BLaER1 treated with 17β-estradiol and CSF1 and Interleukin-3, amounts not matched to agents 10 nM and 100 nM (cell line): ENCODE results near the gene RBM38.

Experiments used
- H3K27ac ChIP-seq, 11 experiments: shearing (Covaris generic); formaldehyde crosslinking; 2 replicates each; pipeline ENCODE4 v1.8.1; 2022
- H3K27me3 ChIP-seq, 11 experiments: shearing (Covaris generic); formaldehyde crosslinking; 2 replicates each; pipeline ENCODE4 v1.8.1; 2022
- H3K36me3 ChIP-seq, 11 experiments: shearing (Covaris generic); formaldehyde crosslinking; 2 replicates each; pipeline ENCODE4 v1.8.1; 2022
- H3K4me1 ChIP-seq, 10 experiments: shearing (Covaris generic); formaldehyde crosslinking; 2 replicates each; pipeline ENCODE4 v1.8.1; 2022
- H3K4me2 ChIP-seq, 11 experiments: shearing (Covaris generic); formaldehyde crosslinking; 2 replicates each; pipeline ENCODE4 v1.8.1; 2022
- H3K4me3 ChIP-seq, 10 experiments: shearing (Covaris generic); formaldehyde crosslinking; 2 replicates each; pipeline ENCODE4 v1.8.1; 2022
- H3K9ac ChIP-seq, 11 experiments: shearing (Covaris generic); formaldehyde crosslinking; 2 replicates each; pipeline ENCODE4 v1.8.1; 2022
- H3K9me3 ChIP-seq, 11 experiments: shearing (Covaris generic); formaldehyde crosslinking; replicated peaks in 1 of 11; 2 replicates each; pipeline ENCODE4 v1.8.1; 2022
- H4K20me1 ChIP-seq, 11 experiments: shearing (Covaris generic); formaldehyde crosslinking; 2 replicates each; pipeline ENCODE4 v1.8.1; 2022
- Cebpa-rat ChIP-seq, 11 experiments: shearing (Covaris generic); IDR thresholded peaks; 2 replicates each; pipeline ENCODE4 v1.8.1; 2022

The RBM38 gene

DNA sequence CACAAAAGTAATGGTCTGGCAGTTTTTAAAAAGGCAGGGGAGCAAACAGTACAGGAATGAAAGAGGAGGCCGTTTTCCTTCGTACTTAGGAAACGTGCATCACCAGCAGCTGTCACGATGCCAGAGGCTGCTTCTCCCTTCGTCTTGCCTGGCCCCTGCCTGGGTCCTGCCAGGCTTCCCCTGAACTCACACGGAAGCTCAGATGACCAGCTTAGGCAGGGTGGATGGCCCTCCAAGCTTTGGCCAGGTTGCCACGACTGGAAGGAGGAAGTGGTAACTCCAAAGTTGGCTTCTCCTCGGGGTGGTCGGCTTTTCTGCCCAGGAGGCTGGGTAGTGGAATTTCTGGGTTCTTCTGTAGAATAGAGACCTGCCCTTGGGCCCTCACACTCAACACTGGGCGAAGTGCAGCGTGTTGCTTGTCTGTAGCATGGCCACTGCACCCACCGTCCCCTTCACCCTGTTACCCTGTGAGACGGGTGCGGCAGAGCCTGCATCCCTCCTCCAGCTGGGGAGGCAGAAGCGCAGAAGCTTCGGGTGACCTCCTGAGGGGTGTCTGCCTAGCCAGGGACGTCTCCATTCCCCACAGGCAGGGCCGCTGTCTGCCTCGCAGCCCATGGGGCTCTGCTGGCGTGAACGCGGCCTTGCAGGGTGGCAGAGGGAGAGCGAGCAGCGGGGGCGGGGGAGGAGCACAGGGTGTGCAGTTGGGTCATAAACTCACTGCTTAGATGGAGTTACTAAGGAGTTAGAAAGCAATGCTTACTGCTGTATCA, 18.4 kb upstream of the RBM38 start:
- Histone ChIP-seq H3K27me3 (no peaks in the 10 kb centered on the region), H3K9ac (peak overlapping the region in 1 of 11 experiments; percentile 2; a peak in 1 of 22 replicates), H3K4me1 (peaks cover 0 to 56% (median 18%) of the 10 kb centered on the region in 10 experiments; a peak in 14 of 20 replicates), H3K36me3 (peaks cover 0 to 98% (median 0%) of the 10 kb centered on the region in 11 experiments; a peak in 14 of 22 replicates), H3K9me3 (no peaks in the 10 kb centered on the region), H3K4me2 (0 out of 22 replicates have a peak overlapping the region, but pooled peaks of 1 of the 11 experiments have one; percentile 4), H3K4me3 (no peak overlapping the region), H4K20me1 (peaks cover 0 to 65% (median 21%) of the 10 kb centered on the region in 11 experiments; a peak in 14 of 22 replicates), H3K27ac (0 out of 22 replicates have a peak overlapping the region, but pooled peaks of 1 of the 11 experiments have one; percentile 5)
- no peak for TF ChIP-seq Cebpa-rat (IDR thresholded peaks at IDR 0.05)

DNA sequence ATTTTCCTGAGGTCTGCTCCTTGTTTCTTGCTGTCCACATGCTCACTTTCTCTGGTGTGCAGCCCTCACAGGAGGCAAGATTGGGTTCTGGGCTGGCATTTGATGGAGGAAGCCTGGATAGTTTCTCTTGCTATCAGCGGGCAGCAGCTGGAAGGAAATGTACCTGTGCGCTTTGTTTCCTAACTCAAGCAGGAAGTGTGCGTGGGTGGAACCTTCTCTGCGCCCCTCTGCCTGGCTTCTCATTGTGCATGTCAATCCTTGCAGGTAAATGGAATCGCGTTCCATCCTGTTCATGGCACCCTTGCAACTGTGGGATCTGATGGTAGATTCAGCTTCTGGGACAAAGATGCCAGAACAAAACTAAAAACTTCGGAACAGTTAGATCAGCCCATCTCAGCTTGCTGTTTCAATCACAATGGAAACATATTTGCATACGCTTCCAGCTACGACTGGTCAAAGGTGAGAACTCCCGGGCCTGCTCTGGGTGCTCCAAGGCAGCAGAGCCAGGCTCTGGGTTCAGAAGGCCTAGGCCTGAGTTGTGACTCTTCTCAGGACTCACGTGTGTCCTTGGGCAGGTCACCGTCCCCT, 16.8 kb upstream of the RBM38 start:
- H3K36me3 ChIP-seq = peaks cover 0 to 97% (median 0%) of the 10 kb centered on the region in 11 experiments; a peak in 17 of 22 replicates

GRCh38 chr20:57374931-57375651, 16.1 kb upstream of the RBM38 start:
- H3K27ac ChIP-seq = peak overlapping the region in 6 of 11 experiments; percentile 26 to 70 (median 58); a peak in 10 of 22 replicates
- H4K20me1 ChIP-seq = peaks cover 0 to 77% (median 19%) of the 10 kb centered on the region in 11 experiments; a peak in 13 of 22 replicates
- peaks cover 0 to 96% (median 0%) of the 10 kb centered on the region in 11 experiments; a peak in 19 of 22 replicates for H3K36me3 ChIP-seq
- H3K4me2 ChIP-seq = peak overlapping the region in 6 of 11 experiments; percentile 12 to 86 (median 70); a peak in 11 of 22 replicates
- no peaks in the 10 kb centered on the region for H3K9me3 ChIP-seq
- H3K9ac ChIP-seq = peak overlapping the region in 5 of 11 experiments; percentile 8 to 52 (median 23); a peak in 5 of 22 replicates
- no peak for TF ChIP-seq Cebpa-rat (IDR thresholded peaks at IDR 0.05)
- H3K27me3 ChIP-seq = no peaks in the 10 kb centered on the region
- peak overlapping the region in 2 of 10 experiments; percentile 4 to 29; a peak in 2 of 20 replicates for H3K4me3 ChIP-seq
- H3K4me1 ChIP-seq = peaks cover 0 to 40% (median 15%) of the 10 kb centered on the region in 10 experiments; a peak in 14 of 20 replicates

More for the DNA sequence above, 16.8 kb upstream of the RBM38 start:
- H3K27me3 ChIP-seq = no peaks in the 10 kb centered on the region
- TF ChIP-seq Cebpa-rat (IDR thresholded peaks at IDR 0.05) = no peak
- H3K27ac ChIP-seq = peak overlapping the region in 5 of 11 experiments; percentile 26 to 70 (median 63); a peak in 7 of 22 replicates
- H3K4me1 ChIP-seq = peaks cover 0 to 47% (median 16%) of the 10 kb centered on the region in 10 experiments; a peak in 14 of 20 replicates
- peak overlapping the region in 4 of 11 experiments; percentile 8 to 52 (median 32); a peak in 3 of 22 replicates for H3K9ac ChIP-seq
- H3K4me2 ChIP-seq = peak overlapping the region in 6 of 11 experiments; percentile 12 to 86 (median 70); a peak in 11 of 22 replicates
- no peak overlapping the region for H3K4me3 ChIP-seq
- H4K20me1 ChIP-seq = peaks cover 0 to 77% (median 21%) of the 10 kb centered on the region in 11 experiments; a peak in 14 of 22 replicates
- H3K9me3 ChIP-seq = no peaks in the 10 kb centered on the region

- Histone ChIP-seq H3K27me3 (no peaks in the 10 kb centered on the region), H3K4me1 (peaks cover 0 to 40% (median 15%) of the 10 kb centered on the region in 10 experiments; a peak in 14 of 20 replicates), H4K20me1 (peaks cover 0 to 75% (median 19%) of the 10 kb centered on the region in 11 experiments; a peak in 13 of 22 replicates), H3K27ac (peak overlapping the region in 5 of 11 experiments; percentile 27 to 70 (median 63); a peak in 8 of 22 replicates), H3K9ac (peak overlapping the region in 4 of 11 experiments; percentile 20 to 52 (median 32); a peak in 3 of 22 replicates), H3K4me2 (peak overlapping the region in 5 of 11 experiments; percentile 44 to 86 (median 78); a peak in 8 of 22 replicates), H3K9me3 (no peaks in the 10 kb centered on the region), H3K4me3 (peak overlapping the region in 1 of 10 experiments; percentile 4; a peak in 1 of 20 replicates), H3K36me3 (peaks cover 0 to 96% (median 0%) of the 10 kb centered on the region in 11 experiments; a peak in 20 of 22 replicates)
- TF ChIP-seq Cebpa-rat (IDR thresholded peaks at IDR 0.05) = no peak
Observed at GRCh38 chr20:57375652-57376230, 15.5 kb upstream of the RBM38 start.

GRCh38 chr20:57377350-57377749, 13.8 kb upstream of the RBM38 start:
- Histone ChIP-seq H3K9ac (no peak overlapping the region), H3K27me3 (no peaks in the 10 kb centered on the region), H3K4me3 (no peak overlapping the region), H3K4me2 (no peak overlapping the region), H3K36me3 (peaks cover 0 to 88% (median 0%) of the 10 kb centered on the region in 11 experiments; a peak in 21 of 22 replicates), H3K9me3 (no peaks in the 10 kb centered on the region), H3K4me1 (peaks cover 0 to 42% (median 19%) of the 10 kb centered on the region in 10 experiments; a peak in 16 of 20 replicates), H3K27ac (0 out of 22 replicates have a peak overlapping the region, but pooled peaks of 1 of the 11 experiments have one; percentile 3), H4K20me1 (peaks cover 0 to 68% (median 16%) of the 10 kb centered on the region in 11 experiments; a peak in 13 of 22 replicates)
- no peak for TF ChIP-seq Cebpa-rat (IDR thresholded peaks at IDR 0.05)

DNA sequence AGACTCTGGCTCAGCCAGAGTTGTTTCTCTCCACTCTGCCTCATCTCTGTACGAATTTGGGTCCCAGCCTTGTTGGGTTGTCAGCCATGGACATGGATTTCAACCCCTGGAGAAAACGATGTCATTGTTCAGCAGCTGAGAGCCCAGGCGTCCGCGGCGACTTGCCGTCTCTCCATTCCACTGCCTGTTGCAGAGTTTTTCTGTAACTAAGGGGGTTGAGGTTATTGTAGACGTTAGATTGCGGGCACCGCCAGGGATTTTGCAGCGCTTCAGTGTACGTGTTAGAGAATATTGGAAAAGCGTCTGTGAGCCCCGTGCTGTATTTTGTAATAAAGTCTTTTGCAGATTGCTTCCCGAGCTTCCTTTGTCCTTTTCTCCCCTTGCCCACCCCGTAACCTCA, 13.1 kb upstream of the RBM38 start:
- H3K27me3 ChIP-seq = no peaks in the 10 kb centered on the region
- peaks cover 0 to 40% (median 20%) of the 10 kb centered on the region in 10 experiments; a peak in 16 of 20 replicates for H3K4me1 ChIP-seq
- no peak for TF ChIP-seq Cebpa-rat (IDR thresholded peaks at IDR 0.05)
- peaks cover 0 to 61% (median 12%) of the 10 kb centered on the region in 11 experiments; a peak in 12 of 22 replicates for H4K20me1 ChIP-seq
- no peak overlapping the region for H3K27ac ChIP-seq
- H3K4me3 ChIP-seq = no peak overlapping the region
- peaks cover 0 to 80% (median 0%) of the 10 kb centered on the region in 11 experiments; a peak in 21 of 22 replicates for H3K36me3 ChIP-seq
- H3K9ac ChIP-seq = no peak overlapping the region
- no peaks in the 10 kb centered on the region for H3K9me3 ChIP-seq
- H3K4me2 ChIP-seq = no peak overlapping the region

- no peak overlapping the region for H3K27ac ChIP-seq
Observed at GRCh38 chr20:57378646-57379262, 12.4 kb upstream of the RBM38 start.

More at GRCh38 chr20:57378646-57379262, 12.4 kb upstream of the RBM38 start:
- H3K27me3 ChIP-seq = no peaks in the 10 kb centered on the region
- no peak for TF ChIP-seq Cebpa-rat (IDR thresholded peaks at IDR 0.05)
- peaks cover 0 to 61% (median 12%) of the 10 kb centered on the region in 11 experiments; a peak in 12 of 22 replicates for H4K20me1 ChIP-seq
- H3K4me2 ChIP-seq = no peak overlapping the region
- no peak overlapping the region for H3K9ac ChIP-seq
- no peaks in the 10 kb centered on the region for H3K9me3 ChIP-seq
- H3K4me3 ChIP-seq = no peak overlapping the region
- peaks cover 0 to 38% (median 20%) of the 10 kb centered on the region in 10 experiments; a peak in 16 of 20 replicates for H3K4me1 ChIP-seq
- H3K36me3 ChIP-seq = peaks cover 0 to 74% (median under 1%) of the 10 kb centered on the region in 11 experiments; a peak in 21 of 22 replicates
